GM10847 (cell line): ENCODE data around the gene STARD10.
A peak's percentile ranks its signal among the peaks of the same experiment; 100 is the strongest.

Experiments used
- POLR2A ChIP-seq: IDR thresholded peaks from 2 replicates; pipeline ENCODE4 v1.6.1; 2011; ENCODE audit not compliant: insufficient read length; ENCODE audit errors: extremely low read depth

Gene STARD10

DNA sequence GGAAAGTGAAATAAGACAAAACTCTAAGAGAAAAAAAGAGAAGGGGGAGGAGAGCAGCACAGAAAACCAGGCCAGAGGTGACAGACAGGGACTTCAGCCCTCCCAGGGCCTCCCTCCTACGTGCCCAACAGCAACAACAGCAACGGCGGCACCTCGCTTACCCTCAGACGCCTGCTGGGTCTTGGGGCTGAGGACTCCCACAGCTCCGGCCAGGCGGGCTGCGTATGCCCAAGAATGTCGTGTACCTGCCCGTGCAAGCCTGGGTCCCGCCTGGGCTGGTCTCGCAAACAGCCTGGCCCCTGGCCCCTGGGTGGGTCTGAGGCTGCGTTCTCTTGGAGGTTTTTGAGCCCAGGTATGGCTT lies 72.2 kb downstream of the STARD10 start:
- TF ChIP-seq POLR2A = peak; percentile 3

DNA sequence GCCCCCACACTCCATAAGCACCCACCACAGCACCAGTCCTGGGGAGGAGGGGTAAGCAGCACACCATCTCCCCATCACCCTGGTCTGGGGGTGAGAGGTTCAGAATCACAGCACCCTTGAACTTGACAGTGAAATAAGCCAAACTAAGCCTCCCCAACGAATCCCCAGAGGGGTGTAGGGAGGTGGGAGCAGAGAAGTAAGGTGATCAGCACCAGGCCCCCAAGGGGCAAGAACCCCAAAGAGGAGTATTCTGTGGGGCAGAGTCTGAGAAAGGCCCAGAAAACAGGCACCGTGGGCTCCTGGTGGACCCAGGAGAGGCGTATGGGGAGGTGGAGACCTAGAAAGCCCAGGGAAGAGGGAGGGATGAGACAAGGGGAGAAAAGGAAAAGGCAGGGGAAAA lies 72.6 kb downstream of the STARD10 start:
- no peak for TF ChIP-seq POLR2A

DNA sequence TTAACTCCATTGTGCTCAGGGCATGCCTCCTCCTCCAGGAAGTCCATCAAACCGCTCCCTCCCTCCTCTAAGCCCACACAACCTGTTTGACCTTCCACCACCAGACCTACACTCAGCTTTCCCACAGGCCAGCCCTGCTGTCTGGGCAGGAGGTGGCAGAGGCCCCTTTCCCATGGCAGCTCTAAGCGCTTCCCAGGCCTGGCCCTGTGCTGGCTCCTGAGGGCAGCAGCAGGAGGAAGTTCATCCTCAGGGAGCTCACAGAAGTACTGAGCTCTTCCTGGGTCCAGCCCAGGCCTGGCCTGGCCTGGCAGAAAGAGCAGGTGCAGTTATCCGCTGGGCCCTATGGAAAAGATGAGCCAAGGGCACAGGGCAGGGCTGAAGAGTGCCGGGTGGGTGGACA lies 73.1 kb downstream of the STARD10 start:
- TF ChIP-seq POLR2A = no peak

DNA sequence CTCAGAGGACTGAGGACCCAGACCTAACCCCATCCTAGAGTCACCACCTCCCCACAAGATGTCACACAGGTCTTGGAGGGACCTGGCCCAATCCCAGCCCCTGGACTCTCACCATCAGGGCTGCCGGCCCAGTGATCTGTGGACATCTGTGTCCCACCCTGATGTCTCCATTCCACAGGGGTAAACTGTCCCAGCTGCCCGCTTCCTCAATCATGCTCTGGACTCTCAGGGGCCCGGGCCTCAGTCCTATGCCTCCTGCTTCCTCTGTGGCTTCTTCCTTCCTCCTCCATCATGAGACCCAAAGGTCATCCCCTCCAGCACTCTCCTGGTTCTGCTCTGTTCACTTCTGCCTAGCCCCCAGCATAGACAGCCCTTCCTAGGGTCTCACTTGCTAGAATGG lies 73.8 kb downstream of the STARD10 start:
- TF ChIP-seq POLR2A = no peak

DNA sequence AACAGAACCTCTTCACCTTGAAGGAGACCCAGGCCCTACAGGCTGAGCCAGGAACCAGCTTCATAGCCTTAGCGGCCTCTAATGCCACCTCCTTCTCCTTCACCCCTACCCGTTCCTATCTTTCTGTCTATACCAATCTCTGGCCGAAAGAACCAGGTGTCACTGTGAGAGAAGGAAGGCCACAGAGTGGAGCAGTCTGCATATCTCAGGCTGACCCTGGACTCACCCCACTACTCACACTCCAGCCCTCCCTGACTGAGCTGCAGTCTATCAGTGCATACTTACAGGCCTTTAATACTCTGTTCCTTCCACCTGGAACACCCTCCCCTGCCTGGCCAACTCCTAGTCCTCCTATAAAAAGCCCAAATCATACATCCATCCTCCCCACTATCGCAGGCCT lies 74.3 kb downstream of the STARD10 start:
- no peak for TF ChIP-seq POLR2A

DNA sequence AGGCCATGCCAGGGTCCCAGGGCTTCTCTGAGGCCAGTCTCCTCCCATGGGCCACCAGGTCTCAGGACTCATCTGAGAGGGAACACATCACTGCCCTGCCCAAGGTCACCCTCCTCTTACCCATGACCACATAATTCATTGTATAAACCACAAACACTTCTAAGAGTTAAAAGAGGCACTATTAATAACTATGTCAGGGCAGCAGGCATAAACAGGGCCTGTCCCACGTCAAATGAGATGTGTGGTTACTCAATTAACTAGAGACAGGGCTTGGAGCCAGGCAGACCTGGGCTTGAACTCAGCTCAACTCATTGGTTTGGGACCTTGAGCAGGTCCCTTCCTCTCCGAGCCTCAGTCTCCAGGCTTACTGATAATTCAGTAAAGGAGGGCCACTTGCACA lies 74.7 kb downstream of the STARD10 start:
- TF ChIP-seq POLR2A = no peak

DNA sequence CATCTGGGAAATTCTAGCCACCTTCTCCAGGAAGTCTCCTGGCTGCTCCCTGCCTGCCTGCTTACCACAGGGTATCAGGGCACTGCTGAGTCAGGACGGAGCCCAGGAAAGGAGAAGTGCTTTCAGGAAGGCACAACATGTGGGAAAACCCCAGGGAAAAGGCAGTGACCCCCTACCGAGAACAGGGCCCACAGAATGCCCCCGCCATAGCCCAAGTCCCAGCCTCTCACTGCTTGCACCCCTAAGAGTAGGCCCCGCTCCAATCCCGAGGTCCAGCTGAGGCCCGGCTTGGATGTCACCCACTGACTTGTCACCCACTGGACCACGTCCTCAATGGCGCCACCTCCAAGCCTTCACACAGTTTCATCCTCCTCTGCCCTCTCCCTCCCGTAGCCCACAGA lies 75.7 kb downstream of the STARD10 start:
- no peak for TF ChIP-seq POLR2A

DNA sequence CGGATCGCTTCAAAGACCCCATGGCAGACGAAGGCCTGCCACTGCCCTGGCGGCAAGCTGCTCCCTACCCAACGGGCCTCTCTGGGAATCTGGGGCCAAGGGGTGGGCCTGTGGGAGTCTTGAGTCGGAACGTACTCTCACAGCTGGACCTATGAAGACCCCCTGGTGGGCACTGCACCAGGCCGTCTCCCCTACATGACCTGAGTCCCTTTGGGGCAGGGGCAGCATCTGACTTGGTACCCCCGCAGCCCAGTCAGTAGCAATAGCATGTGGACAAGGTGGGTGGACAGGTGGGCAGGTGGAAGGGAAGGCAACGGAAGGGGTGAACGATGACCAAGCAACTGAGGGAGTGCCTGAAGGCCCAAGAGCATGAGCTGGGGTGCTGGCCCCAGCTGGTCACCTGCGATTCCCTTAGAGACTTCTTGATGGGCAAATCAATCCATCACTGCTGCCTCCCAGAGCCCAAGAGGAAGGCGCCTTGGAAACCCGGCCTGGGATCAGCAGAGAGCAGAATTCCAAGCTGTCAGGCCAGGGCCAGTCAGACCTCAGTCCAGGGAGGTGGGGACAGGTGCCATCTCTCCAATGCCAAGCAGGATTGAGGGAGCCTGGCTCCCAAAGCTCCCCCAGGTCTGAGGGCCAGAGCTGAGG lies 76.9 kb downstream of the STARD10 start:
- no peak for TF ChIP-seq POLR2A

DNA sequence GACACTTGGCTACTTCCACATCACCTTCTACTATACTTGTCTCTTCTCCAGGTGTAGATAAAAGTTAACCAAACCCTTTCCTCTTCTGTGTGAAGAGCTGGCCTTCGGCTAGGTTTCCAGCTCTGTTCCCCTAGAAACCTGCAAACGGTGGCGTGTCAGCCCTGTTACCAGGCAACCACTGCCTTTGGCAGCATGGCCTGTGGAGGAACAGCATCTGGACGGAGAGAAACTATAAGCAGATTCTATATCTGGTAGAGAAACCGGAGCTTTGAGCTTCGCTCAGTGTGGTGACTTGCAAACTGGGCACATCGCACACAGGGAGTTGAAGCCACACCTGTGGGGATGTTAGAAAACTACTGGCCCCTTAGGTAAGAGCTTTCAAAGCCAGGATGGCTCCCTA lies 77.6 kb downstream of the STARD10 start:
- TF ChIP-seq POLR2A = no peak

DNA sequence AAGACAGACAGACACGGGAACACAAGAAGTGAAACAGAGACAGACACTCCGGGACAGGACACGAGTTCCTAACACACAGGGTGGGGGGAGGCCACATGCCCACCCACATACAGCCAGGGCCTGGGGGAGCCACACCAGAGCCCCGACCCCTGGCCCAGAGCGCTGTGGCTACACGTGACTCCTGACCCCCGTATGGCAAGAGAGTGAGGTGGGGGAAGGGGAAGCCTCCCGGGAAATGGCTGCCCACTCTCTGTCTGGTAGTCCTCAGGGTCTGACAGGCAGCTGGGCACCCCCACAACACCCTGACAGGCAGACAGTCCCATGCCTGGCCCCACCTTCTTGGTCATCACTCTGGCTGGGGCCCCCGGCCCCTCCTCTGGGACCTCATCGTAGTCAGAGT lies 81.0 kb downstream of the STARD10 start:
- no peak for TF ChIP-seq POLR2A

DNA sequence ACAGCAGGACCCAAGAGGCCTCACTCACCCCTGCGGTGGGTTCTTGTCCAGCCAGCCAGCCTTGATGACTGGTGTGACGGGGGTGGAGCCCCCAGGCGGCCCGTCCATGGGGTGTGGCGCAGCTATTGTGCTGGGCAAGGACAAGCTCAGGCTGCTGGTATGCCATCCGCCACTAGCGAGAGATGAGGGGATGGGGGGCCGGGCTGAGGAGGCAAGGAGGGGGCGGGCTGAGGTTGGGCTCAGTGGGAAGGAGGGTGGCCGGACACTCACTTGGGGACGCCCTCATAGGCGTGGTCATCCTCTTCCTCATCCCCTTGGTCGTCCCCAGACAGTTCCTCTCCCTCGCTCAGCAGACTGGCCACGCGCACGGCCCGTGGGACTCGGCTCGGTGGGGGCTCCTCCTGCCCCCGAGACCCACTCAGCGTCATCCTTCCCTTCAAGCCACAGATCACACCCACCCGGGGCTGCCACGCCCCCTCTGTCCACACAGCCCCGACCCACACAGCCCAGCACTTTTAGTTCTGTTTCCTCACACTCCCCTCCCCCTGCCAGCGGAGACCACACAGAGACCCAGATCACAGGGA lies 81.6 kb downstream of the STARD10 start:
- no peak for TF ChIP-seq POLR2A

DNA sequence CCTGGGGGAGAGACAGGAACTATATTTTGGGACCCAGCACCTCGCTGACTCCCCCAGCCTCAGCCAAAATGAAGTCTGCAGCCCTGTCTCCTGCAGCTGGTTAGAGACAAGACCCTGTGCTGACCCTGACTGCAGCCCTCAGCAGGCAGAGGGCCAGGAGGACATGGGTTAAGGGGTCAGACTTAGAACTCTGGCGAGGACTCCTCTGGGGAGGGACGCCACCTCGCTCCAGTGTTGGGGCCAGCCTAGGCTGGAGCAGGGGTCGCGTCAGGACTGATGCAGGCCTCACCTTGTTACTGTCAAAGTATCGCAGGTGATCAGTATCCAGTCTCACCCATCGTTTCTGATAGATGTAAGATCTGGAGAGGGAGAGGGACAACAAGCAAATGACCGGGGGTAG lies 82.7 kb downstream of the STARD10 start:
- no peak for TF ChIP-seq POLR2A

DNA sequence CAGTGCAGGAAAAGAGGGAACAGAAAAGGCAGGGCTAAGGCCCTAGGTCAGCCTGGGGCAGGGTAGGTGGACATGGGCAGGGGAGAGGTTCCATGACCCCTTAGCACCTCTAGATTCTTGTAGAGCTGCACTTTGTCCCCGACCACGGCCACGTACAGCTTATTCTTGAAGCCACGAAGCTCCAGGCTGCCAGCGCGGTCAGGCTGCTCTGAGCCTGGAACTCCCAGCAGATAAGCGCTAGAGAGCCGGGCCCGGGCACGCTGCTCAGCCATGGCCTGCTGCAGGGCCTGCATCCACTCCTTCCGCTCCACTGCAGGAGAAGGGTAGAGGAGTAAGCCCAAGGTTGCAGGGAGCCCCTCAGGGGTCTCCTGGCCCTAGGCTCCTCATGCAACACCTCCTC lies 83.6 kb downstream of the STARD10 start:
- no peak for TF ChIP-seq POLR2A

DNA sequence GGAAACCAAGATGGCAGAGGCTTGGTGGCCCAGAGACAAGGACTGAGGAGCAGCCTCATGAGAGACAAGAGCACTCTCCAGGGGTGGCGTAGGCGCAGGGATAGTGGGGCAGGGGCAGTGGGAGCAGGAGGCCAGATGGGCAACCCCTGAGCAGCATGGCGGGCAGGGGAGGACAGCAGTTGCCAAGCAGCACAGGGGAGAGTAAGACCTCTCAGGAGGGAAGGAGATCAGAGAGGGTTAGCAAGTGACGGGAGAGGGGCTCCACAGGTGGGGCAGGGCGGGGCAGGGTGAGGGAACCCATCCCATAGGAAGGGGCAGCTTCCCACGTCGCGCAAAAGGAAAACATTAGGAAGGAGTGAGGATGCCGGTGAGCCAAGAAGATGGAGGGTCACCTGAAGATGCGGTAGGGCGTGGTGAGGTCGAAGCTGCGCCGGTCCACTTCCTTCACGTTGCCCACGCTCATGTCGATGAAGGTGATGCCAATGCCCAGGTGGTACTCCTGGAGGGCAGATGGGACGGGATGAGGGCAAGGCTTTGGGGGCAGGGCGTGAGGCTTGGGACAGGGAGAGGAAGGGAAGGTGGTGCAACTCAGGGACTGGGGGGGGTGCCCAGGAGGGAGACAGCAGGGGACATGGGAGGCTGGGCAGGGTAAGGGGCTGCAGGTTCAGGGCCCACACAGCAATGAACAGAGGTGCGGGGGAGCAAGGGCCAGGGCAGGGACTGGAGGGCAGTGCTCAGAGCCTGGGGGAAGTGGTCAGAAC lies 84.2 kb downstream of the STARD10 start:
- no peak for TF ChIP-seq POLR2A

DNA sequence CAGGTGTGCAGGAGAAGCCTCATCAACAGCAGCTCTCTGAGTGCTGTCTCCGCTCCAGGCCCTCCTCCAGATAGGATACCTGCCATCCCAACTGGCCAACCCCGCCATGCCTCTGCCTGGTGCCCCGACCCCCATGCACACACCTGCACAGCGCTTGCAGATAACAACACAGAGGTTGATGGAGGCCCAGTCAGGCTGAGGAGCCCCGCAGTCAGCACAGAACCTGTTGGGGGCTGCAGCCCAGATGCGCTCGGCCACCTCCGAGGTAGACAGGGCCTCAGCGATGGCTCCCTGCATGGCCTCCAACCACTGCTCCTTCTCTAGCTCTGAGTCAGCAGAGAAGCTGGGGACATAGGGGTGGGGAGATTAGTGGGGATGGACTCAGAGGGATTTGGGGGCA lies 86.8 kb downstream of the STARD10 start:
- no peak for TF ChIP-seq POLR2A

DNA sequence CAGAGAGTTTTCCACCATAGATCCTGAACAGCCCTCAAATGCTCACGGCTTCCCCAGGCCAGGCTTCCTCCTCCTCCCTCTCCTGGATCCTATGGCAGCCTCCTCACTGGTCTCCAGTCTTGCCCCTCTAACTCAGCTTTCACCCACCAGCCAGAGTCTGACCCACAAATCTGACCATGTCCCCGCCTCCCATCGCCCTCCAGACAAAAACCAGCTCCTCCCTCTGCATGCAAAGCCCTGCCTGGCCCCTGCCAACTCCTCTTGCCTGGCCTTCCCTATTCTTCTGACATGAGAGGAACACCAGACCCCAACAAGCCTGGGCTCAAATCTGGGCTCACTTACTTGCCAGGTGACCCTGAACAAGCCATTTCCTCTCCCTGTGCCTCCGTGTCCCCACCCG lies 87.3 kb downstream of the STARD10 start:
- no peak for TF ChIP-seq POLR2A

DNA sequence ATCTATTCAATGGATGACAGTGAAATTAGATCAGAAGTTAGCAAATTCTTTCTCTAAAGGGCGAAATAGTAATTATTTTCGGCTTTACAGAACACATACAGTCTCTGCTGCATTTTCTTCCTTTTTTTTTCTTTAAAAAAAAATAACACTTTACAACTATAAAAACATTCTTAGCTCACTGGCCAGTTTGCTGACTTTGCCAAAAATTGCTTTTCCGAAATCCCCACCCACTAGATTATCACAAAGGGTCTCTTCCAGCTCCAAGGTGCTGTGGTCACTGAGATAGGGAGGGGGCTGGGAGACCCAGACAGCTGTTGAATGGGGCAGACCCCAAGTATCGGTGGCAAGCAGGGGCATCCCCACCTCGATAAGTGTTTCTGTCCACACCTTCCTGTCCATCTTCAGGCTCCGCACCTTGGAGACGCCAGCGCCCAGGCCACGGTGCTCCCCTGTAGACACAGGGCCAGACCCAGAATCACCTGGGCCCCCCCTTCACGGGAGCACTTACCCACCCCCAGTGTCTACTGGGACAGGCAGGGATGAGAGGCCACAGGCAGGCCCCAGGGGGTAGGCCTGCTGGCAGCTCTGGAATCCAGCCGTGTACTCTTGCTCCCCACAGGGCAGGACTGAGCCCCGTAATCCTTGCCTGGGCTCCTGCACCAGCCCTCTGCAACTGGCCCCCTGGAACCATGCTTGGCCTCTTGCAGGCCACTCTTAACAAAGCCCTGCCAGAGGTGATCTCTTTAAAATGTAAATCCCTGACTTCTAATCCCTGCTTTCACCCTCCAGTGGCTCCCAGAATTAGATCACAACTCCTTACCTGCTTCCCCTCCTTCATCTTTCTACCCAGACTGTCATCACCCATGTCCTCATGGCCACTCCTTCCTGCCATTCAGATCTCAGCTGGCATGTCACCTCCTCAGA lies 88.1 kb downstream of the STARD10 start:
- TF ChIP-seq POLR2A = no peak
